H1 (cell line): ENCODE data around the gene ATP2A3. TPM values are rescaled to one million over a fixed set of nuclear protein-coding genes. Genes with fewer than 3 reads are reported as not detected.

Source experiments
- CTCF ChIA-PET: fragments of 300-600 bp; sonication (Branson Sonifier 250); formaldehyde crosslinking; loops from one replicate; lab custom pipeline; 2021; ENCODE audit not compliant: partially characterized antibody; lab: Charles Lee
- POLR2A ChIA-PET: fragments of 300-600 bp; sonication (Branson Sonifier 250); formaldehyde crosslinking; loops from one replicate; lab custom pipeline; 2021; ENCODE audit warnings: inconsistent platforms; ENCODE audit not compliant: partially characterized antibody; lab: Charles Lee
- DNase-seq, 2 experiments: peaks; one replicate each; pipeline versions ENCODE4 v3.0.0 to v3.0.0-alpha.2; 2010 to 2022; ENCODE audit warnings: low spot score in 2 of 2, low read depth in 1 of 2, mixed read lengths in 1 of 2
- FAIRE-seq: peaks from 2 replicates; lab custom pipeline; 2011; peaks lifted over from hg19 to GRCh38; lab: Jason Lieb, UNC
- H2AFZ ChIP-seq: 2 replicates; pipeline ENCODE4 v1.8.1; 2012; ENCODE audit warnings: low read length, inconsistent platforms
- H2AK5ac ChIP-seq: 2 replicates; pipeline ENCODE4 v1.6.1; 2013; ENCODE audit warnings: low read depth, low read length
- H2BK120ac ChIP-seq: replicated peaks from 2 replicates; pipeline ENCODE3; 2013; ENCODE audit warnings: low read depth, low read length, inconsistent platforms
- H2BK12ac ChIP-seq: 2 replicates; pipeline ENCODE4 v1.6.1; 2013; ENCODE audit warnings: low read depth, low read length
- H2BK15ac ChIP-seq: 2 replicates; pipeline ENCODE4 v1.6.1; 2013; ENCODE audit warnings: low read length
- H2BK20ac ChIP-seq: 2 replicates; pipeline ENCODE4 v1.6.1; 2013; ENCODE audit warnings: low read length
- H2BK5ac ChIP-seq: 2 replicates; pipeline ENCODE4 v1.6.1; 2013; ENCODE audit warnings: low read depth, low read length
- H3K14ac ChIP-seq: 2 replicates; pipeline ENCODE4 v1.6.1; 2013; ENCODE audit warnings: inconsistent platforms; ENCODE audit not compliant: insufficient read length
- H3K18ac ChIP-seq: 2 replicates; pipeline ENCODE4 v1.6.1; 2013; ENCODE audit warnings: low read length; ENCODE audit errors: extremely low read depth
- H3K23ac ChIP-seq: 2 replicates; pipeline ENCODE4 v1.6.1; 2013; ENCODE audit warnings: inconsistent platforms; ENCODE audit not compliant: insufficient read length
- H3K23me2 ChIP-seq: 2 replicates; pipeline ENCODE4 v1.6.1; 2013; ENCODE audit warnings: low read depth, low read length
- H3K27ac ChIP-seq: 2 replicates; pipeline ENCODE4 v1.6.1; 2011; ENCODE audit warnings: low read depth, low read length, inconsistent platforms
- H3K27me3 ChIP-seq, 4 experiments: replicated peaks in 1 of 4; 1 replicate in 1 of 4; 2 replicates in 3 of 4; pipeline versions ENCODE4 v1.6.1 to v1.8.1; 2011 to 2013; ENCODE audit warnings: low read length in 3 of 4, mild to moderate bottlenecking in 3 of 4, inconsistent platforms in 2 of 4, mixed read lengths in 2 of 4, moderate library complexity in 1 of 4; ENCODE audit not compliant: control insufficient read depth in 3 of 4, insufficient read depth in 3 of 4; ENCODE audit errors: extremely low read depth in 1 of 4
- H3K36me3 ChIP-seq, 4 experiments: 2 replicates each; pipeline versions ENCODE4 v1.6.1 to v1.8.1; 2011 to 2013; ENCODE audit warnings: mild to moderate bottlenecking in 4 of 4, low read length in 3 of 4, moderate library complexity in 2 of 4, control low read depth in 1 of 4, inconsistent platforms in 1 of 4; ENCODE audit not compliant: insufficient read depth in 4 of 4, control insufficient read depth in 2 of 4
- H3K4ac ChIP-seq: replicated peaks from 2 replicates; pipeline ENCODE3; 2013; ENCODE audit warnings: low read length, low read depth, mixed read lengths, inconsistent platforms; ENCODE audit not compliant: insufficient read length
- H3K4me1 ChIP-seq, 4 experiments: replicated peaks in 1 of 4; 1 replicate in 1 of 4; 2 replicates in 3 of 4; pipeline versions ENCODE4 v1.6.1 to v1.8.1; 2011 to 2013; ENCODE audit warnings: low read length in 3 of 4, inconsistent platforms in 2 of 4, mixed read lengths in 1 of 4; ENCODE audit not compliant: insufficient read depth in 4 of 4, control insufficient read depth in 3 of 4
- H3K4me2 ChIP-seq, 2 experiments: 2 replicates each; pipeline versions ENCODE4 v1.6.1 to v1.8.1; 2011 to 2013; ENCODE audit warnings: low read depth in 2 of 2, low read length in 2 of 2, control low read depth in 1 of 2, inconsistent platforms in 1 of 2, mild to moderate bottlenecking in 1 of 2; ENCODE audit not compliant: insufficient read depth in 1 of 2
- H3K4me3 ChIP-seq, 4 experiments: fragments of 200-600, 300-600 bp in 1 of 4; sonication (generic), shearing (Covaris generic), sonication (Bioruptor Twin) in 1 of 4; 2 replicates each; pipeline versions ENCODE4 v1.5.1 to v1.8.1; 2011 to 2016; ENCODE audit warnings: low read length in 4 of 4, low read depth in 3 of 4, control low read depth in 2 of 4, inconsistent platforms in 2 of 4, mild to moderate bottlenecking in 2 of 4, mixed read lengths in 1 of 4, moderate library complexity in 1 of 4; ENCODE audit not compliant: insufficient read depth in 2 of 4; ENCODE audit errors: extremely low read depth in 1 of 4
- H3K56ac ChIP-seq: replicated peaks from 2 replicates; pipeline ENCODE3; 2013; ENCODE audit warnings: low read depth, mild to moderate bottlenecking, mixed read lengths, low read length, inconsistent platforms; ENCODE audit not compliant: insufficient read length
- H3K79me1 ChIP-seq: 2 replicates; pipeline ENCODE4 v1.6.1; 2013; ENCODE audit warnings: low read depth, low read length, control low read depth
- H3K79me2 ChIP-seq, 2 experiments: 2 replicates each; pipeline versions ENCODE4 v1.6.1 to v1.8.1; 2012 to 2013; ENCODE audit warnings: low read length in 2 of 2, mild to moderate bottlenecking in 2 of 2, inconsistent platforms in 1 of 2; ENCODE audit not compliant: insufficient read depth in 2 of 2, control insufficient read depth in 1 of 2
- H3K9ac ChIP-seq, 4 experiments: replicated peaks in 1 of 4; 1 replicate in 1 of 4; 2 replicates in 3 of 4; pipeline versions ENCODE4 v1.6.1 to v1.8.1; 2011 to 2013; ENCODE audit warnings: low read depth in 3 of 4, low read length in 3 of 4, control low read depth in 2 of 4, mild to moderate bottlenecking in 2 of 4, moderate library complexity in 2 of 4, inconsistent platforms in 1 of 4; ENCODE audit errors: extremely low read depth in 1 of 4
- H3K9me3 ChIP-seq, 2 experiments: 2 replicates each; pipeline versions ENCODE4 v1.6.1 to v1.8.1; 2012 to 2013; ENCODE audit warnings: mild to moderate bottlenecking in 2 of 2, moderate library complexity in 2 of 2, control low read depth in 1 of 2, inconsistent platforms in 1 of 2, low read depth in 1 of 2, low read length in 1 of 2, mixed read lengths in 1 of 2; ENCODE audit not compliant: insufficient read depth in 2 of 2
- H4K20me1 ChIP-seq, 2 experiments: replicated peaks in 1 of 2; 2 replicates each; pipeline versions ENCODE3 to v1.8.1; 2011 to 2013; ENCODE audit warnings: inconsistent platforms in 2 of 2, low read length in 2 of 2, mild to moderate bottlenecking in 1 of 2; ENCODE audit not compliant: insufficient read depth in 2 of 2, control insufficient read depth in 1 of 2
- H4K5ac ChIP-seq: 2 replicates; pipeline ENCODE4 v1.6.1; 2013; ENCODE audit warnings: low read length, low read depth, mixed read lengths, inconsistent platforms; ENCODE audit not compliant: insufficient read length
- H4K8ac ChIP-seq: 2 replicates; pipeline ENCODE4 v1.8.0; 2013; ENCODE audit warnings: mild to moderate bottlenecking, moderate library complexity, low read length, inconsistent platforms; ENCODE audit not compliant: insufficient read depth; ENCODE audit errors: extremely low read depth
- H4K91ac ChIP-seq: replicated peaks from 2 replicates; pipeline ENCODE3; 2013; ENCODE audit warnings: low read length, mixed read lengths, inconsistent platforms; ENCODE audit not compliant: insufficient read length
- HDAC2 ChIP-seq, 2 experiments: fragments of 300-600 bp in 1 of 2; sonication (generic) in 1 of 2; IDR thresholded peaks; 2 replicates each; pipeline ENCODE4 v1.6.1; 2011 to 2012; ENCODE audit warnings: low read depth in 2 of 2, low read length in 2 of 2, mild to moderate bottlenecking in 2 of 2, moderate library complexity in 2 of 2, borderline replicate concordance in 1 of 2, inconsistent platforms in 1 of 2
- MAFK ChIP-seq: IDR thresholded peaks from 2 replicates; pipeline ENCODE4 v1.6.1; 2012; ENCODE audit warnings: low read depth, mild to moderate bottlenecking, improper control_type of control experiment, low read length
- RFX5 ChIP-seq: IDR thresholded peaks from 2 replicates; pipeline ENCODE4 v1.6.1; 2011; ENCODE audit warnings: low read depth, low read length, improper control_type of control experiment, borderline replicate concordance
- RNF2 ChIP-seq: fragments of 200-900, 300-1000 bp; sonication (generic); IDR thresholded peaks from 2 replicates; pipeline ENCODE4 v1.7.1; 2016; ENCODE audit warnings: borderline replicate concordance, low read depth, mild to moderate bottlenecking, antibody characterized with exemption, low read length; ENCODE audit not compliant: poor library complexity, severe bottlenecking; ENCODE audit errors: missing control alignments
- TAF1 ChIP-seq: IDR thresholded peaks from 2 replicates; pipeline ENCODE4 v1.6.1; 2011; ENCODE audit warnings: mild to moderate bottlenecking, low read depth, low read length
- TAF7 ChIP-seq: optimal IDR thresholded peaks from 2 replicates; pipeline ENCODE3; 2011; ENCODE audit warnings: low read depth, mild to moderate bottlenecking, inconsistent platforms, low read length, moderate library complexity, borderline replicate concordance
- WGBS, 2 experiments: shearing (Covaris generic) in 1 of 2; methylation state at CpG; one replicate each; pipeline versions ENCODE4 v1.1.6 to v1.1.7; 2013 to 2015; ENCODE audit warnings: low lambda C conversion rate in 2 of 2, mixed read lengths in 2 of 2, inconsistent platforms in 1 of 2, low coverage in 1 of 2, missing lambda C conversion rate in 1 of 2; ENCODE audit not compliant: insufficient replicate concordance in 2 of 2, insufficient coverage in 1 of 2, insufficient read length in 1 of 2; ENCODE audit errors: extremely low coverage in 1 of 2, missing lambda C conversion rate in 1 of 2; 5-methylcytosine and 5-hydroxymethylcytosine counted together
- polyA plus RNA-seq, 7 experiments: library from polyadenylated mRNA; depleted of rRNA in 3 of 7; stranded (reverse) in 5 of 7; unstranded in 2 of 7; fragments of >200 nt in 5 of 7; fragments of 200-250 nt in 2 of 7; gene quantifications; 1 replicate in 5 of 7; 2 replicates in 1 of 7; 4 replicates in 1 of 7; pipeline versions ENCODE4 v1.2.1 to v1.2.3, GENCODE V29; 2011 to 2013; ENCODE audit warnings: missing spikeins in 2 of 7, mixed read lengths in 2 of 7
- total RNA-seq: library from RNA; stranded (reverse); fragmentation: NEBNext Ultra II Directional; extraction: Animal tissue kit (Norgen Biotek cat#: 25700); gene quantifications from 2 replicates; pipeline ENCODE4 v1.2.1, GENCODE V29; 2021
- TF ChIP-seq, protein P1 (sequence below): IDR thresholded peaks from 2 replicates; pipeline ENCODE4 v1.6.1; 2011; ENCODE audit warnings: low read depth, mild to moderate bottlenecking, low read length; ENCODE audit not compliant: insufficient read depth

The ATP2A3 gene
- total and polyA plus RNA-seq, 2 of the 8 experiments (the other 6 are each of a cell fraction or from before 2014, with no cell fraction given), result 18.4 to 32.5 TPM

- no peak overlapping the region for H2AFZ ChIP-seq
- WGBS, 2 experiments, result 93% methylated on average over 12 of the region's 16 CpGs; no CpG with 5 or more reads in 1 of the 2 experiments
- no peak overlapping the region for H3K9ac ChIP-seq
- no peak overlapping the region for H3K18ac ChIP-seq
- H2BK12ac ChIP-seq, result no peak overlapping the region
- H4K5ac ChIP-seq, result no peak overlapping the region
- H3K9me3 ChIP-seq, result no peaks in the 10 kb centered on the region
- DNase-seq, result peak in 1 of 2 experiments; percentile 39
- H2AK5ac ChIP-seq, result peak overlapping the region; percentile 24; the same call in 1 of the 2 replicates
- no peak overlapping the region for H2BK15ac ChIP-seq
- no peaks in the 10 kb centered on the region for H3K36me3 ChIP-seq
- H3K4me2 ChIP-seq, result no peak overlapping the region
- POLR2A ChIA-PET, result no interaction called here
- H2BK20ac ChIP-seq, result no peak overlapping the region
- no peaks in the 10 kb centered on the region for H3K27me3 ChIP-seq
- H3K4ac ChIP-seq, result no peak overlapping the region
- H3K14ac ChIP-seq, result no peak overlapping the region
- H2BK120ac ChIP-seq, result no peak overlapping the region
- H3K23me2 ChIP-seq, result no peaks in the 10 kb centered on the region
- no peaks in the 10 kb centered on the region for H3K79me1 ChIP-seq
- no peak overlapping the region for H2BK5ac ChIP-seq
- no peak overlapping the region for H4K8ac ChIP-seq
- H3K56ac ChIP-seq, result no peak overlapping the region
- no peak for TF ChIP-seq MAFK
- no peak for TF ChIP-seq RNF2
- TF ChIP-seq TAF1, result no peak
- TF ChIP-seq, protein P1, sequence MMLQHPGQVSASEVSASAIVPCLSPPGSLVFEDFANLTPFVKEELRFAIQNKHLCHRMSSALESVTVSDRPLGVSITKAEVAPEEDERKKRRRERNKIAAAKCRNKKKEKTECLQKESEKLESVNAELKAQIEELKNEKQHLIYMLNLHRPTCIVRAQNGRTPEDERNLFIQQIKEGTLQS, result no peak
- no peak for TF ChIP-seq HDAC2 (IDR thresholded peaks at IDR 0.05; ENCODE audit: borderline replicate concordance in 1 of 2, low read depth in 2 of 2, low read length in 2 of 2)
- no peak for TF ChIP-seq TAF7
- no peak for TF ChIP-seq RFX5
- no peak overlapping the region for H3K4me3 ChIP-seq
- FAIRE-seq, result no peak
- H3K27ac ChIP-seq, result no peak overlapping the region
- no peak overlapping the region for H4K91ac ChIP-seq
- CTCF ChIA-PET, result interaction anchor here (0.7 to 4.7 kb wide), 6 partner anchors 9 to 80 kb away, joined by 3 to 42 read pairs (median 4); partner anchors contain the start of gene P2RX1
- no peaks in the 10 kb centered on the region; a peak in 1 of 7 replicates for H3K4me1 ChIP-seq
- no peak overlapping the region for H3K23ac ChIP-seq
- no peaks in the 10 kb centered on the region for H3K79me2 ChIP-seq
- no peaks in the 10 kb centered on the region for H4K20me1 ChIP-seq
Observed at GRCh38 chr17:3926860-3927627, 37.2 kb downstream of the ATP2A3 start.
